Retina (tissue), 1 donor: ENCODE results near the gene B9D2.
"Not testable (repeated sequence)": the region's sequence is repeated elsewhere in the genome, so short reads cannot be mapped to it uniquely, and the experiment has no call there.

ENCODE experiments used
- DNase-seq: peaks from one replicate; pipeline ENCODE4 v3.0.0-alpha.2; 2016

The B9D2 gene

DNA sequence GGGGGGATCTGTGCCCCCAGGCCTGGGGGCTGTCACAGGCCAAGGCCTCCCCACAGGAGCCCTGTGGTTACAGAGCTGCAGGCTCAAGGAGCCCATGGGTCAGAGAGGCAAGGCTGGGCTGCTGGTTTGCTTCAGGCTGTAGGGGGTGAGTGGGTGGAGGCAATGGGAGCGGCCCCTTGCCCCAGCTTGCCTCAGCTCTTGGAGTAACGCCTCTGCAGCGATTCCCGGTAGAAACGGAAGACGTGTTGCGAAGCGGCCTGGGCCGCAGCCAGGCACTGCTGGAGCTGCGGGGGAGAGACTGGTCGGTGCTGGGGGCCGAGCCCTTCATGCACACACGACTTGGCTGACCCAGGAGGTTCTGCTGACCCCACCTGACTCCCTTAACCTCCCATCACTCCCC lies 22.5 kb upstream of the B9D2 start:
- no peak for DNase-seq

DNA sequence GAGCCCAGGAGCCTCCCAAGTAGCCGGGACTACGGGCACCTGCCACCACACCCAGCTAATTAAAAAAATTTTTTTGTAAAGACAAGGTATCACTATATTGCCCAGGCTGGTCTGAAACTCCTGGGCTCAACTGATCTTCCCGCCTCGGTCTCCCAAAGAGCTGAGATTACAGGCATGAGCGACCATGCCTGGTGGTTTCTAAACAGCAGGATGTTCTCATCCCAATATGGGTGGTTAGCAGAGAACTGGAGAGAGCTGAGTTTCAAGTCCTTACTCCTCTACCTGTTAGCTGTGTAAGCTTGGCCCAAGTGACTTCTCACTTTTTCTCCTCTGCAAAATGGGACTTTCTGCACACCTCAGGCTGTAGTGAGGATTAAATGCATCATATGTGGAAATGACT lies 20.4 kb upstream of the B9D2 start:
- DNase-seq, result no peak

DNA sequence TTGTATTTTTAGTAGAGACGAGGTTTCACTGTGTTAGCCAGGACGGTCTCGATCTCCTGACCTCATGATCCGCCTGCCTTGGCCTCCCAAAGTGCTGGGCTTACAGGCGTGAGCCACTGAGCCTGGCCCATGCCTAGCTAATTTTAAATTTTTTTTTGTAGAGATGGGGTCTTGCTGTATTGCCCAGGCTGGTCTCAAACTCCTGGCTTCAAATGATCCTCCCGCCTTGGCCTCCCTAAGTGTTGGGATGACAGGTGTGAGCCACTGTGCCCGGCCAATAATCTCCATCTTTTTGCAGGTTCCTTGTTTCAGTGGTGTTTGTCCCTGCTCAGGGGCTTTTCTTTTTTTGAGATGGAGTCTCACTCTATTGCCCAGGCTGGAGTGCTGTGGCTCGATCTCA lies 17.6 kb upstream of the B9D2 start:
- not testable (repeated sequence) for DNase-seq

DNA sequence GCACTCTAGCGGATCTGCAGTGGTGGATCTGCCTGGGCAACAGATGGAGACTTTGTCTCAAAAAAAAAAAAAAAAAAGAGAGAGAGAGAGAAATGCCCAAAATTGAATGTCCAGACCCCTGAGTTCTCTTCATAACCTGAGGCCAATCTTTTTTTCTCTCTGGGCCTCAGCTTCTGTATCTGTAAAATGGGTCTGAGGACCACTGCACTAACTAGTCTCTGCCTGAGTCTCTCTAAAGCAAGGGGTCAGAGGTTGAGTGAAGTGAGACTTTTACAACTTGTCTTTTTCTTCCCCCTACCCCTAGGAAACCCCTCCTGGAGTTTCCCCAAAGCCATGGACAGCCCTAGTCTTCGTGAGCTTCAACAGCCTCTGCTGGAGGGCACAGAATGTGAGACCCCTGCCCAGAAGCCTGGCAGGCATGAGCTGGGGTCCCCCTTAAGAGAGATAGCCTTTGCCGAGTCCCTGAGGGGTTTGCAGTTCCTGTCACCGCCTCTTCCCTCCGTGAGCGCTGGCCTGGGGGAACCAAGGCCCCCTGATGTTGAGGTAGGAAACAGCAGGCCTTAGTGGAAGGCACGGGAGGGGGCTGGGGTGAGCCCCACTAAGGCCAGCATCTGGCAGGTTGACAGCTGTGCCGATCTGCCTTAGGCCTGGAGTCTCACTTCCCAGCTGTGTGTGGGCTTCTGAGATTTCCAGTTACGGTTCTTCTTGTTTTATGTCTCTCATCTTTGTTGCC lies 14.2 kb upstream of the B9D2 start:
- DNase-seq, result peak; percentile 13

DNA sequence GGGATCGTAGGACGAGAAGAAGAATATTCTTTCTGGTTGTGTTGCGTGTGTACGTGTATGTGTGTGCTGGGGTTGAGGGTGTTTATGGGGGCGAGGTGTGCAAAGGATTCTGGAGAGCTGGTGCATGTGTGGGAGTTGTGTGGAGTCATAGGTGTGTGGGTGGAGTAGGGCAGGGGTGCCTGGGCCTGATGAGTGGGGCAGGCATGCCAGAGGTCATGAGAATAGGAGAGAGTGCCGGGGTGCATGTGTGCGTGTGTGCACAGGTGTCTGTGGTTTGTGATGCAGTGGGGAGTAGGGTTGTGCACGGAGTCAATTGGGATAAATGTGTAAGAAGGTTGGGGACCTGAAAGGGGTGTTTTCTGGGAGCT lies 13.0 kb upstream of the B9D2 start:
- no peak for DNase-seq

DNA sequence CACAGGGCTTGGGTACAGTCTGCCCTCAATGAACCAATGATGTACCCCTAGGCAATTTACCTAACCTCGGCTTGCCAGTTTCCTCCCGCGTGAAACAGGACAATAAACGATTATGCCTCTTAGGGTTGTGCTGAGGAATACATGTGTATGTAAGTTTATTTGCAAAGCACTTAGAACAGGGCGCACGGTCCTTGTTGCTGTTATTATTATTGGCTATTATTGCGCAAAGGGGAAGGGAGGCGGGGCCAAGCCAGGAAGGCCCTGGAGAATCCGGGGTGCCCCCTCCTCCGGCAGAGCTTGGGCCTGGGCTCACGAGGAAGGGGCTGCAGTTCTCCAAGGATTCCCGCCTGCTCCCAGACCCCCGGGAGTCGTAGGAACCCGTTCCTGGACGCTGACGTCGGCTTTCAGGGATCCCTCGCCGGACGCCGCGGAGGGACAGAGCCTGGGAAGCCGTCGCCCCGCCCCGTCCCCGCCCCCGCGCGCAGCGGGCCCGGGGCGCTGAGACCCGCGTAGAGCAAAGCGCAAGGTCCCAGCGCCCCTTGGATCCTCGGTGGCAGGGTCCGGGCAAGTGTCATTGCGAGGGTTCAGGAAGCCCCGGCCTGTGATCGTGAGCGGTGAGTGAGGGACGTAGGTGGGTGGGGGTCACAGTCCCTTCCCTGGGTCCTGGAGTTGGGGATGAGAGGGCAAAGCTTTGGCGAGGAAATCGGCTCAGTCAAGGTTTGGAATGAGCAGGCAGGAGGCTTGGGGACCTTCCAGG lies 12.5 kb upstream of the B9D2 start, which contains the start of gene TMEM91:
TMEM91 (plus strand) TSS at position 293 of the 757 bp plus-strand sequence. CDS start 1,777 bp downstream, outside the sequence.
- peak; percentile 82 for DNase-seq

DNA sequence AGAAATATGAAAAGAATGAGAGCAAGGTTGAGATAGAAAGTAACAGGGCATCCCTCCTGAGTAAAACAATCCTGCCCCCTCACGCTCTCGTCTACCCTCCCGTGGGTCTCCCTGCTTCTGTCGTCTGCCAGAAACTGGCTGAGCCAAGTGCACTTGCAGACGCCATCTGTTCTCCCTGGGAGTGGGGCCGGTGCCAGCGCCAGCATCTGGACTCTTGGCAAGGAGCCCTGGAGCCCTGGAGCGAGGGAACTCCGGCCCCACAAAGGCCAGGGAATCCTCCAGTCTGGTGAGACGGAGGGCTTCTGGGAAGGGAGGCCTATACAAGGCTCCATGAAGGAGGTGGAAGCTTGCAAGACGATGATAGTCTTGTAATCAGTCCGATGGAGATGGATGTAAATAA lies 10.0 kb upstream of the B9D2 start:
- peak; percentile 46 for DNase-seq

DNA sequence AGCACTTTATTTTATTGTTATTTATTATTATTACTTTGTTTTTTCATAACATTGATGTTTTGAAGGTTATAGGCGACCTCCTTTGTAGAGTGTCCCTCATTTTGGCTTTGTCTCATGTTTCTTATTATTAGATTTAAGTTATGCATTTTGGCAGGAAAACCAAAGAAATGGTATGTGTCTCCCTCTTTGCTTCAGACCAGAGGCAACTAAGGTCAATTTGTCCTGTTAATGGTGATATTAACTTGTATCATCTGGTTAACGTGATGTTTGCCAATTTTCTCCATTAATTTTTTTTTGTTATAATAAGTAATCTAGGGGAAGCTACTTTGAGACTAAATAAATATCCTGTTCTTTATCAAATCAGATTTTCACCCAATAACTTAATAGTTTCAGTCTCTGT lies 8.6 kb upstream of the B9D2 start:
- DNase-seq, result no peak

DNA sequence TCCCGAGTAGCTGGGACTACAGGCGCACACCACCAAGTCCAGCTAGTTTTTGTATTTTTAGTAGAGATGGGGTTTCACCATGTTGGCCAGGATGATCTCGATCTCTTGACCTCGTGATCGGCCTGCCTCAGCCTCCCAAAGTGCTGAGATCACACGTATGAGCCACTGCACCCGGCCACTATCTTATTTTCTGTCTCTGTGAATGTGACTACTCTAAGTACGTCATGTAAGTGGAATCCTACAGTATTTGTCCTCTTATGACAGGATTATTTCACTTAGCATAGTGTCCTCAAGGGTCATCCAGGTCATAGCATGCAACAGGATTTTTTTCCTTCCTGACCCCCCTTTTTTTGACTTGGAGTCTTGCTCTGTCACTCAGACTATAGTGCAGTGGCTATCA lies 7.6 kb upstream of the B9D2 start:
- no peak for DNase-seq

- DNase-seq, result not testable (repeated sequence)
Observed at GRCh38 chr19:41371119-41371518, 7.2 kb upstream of the B9D2 start.

DNA sequence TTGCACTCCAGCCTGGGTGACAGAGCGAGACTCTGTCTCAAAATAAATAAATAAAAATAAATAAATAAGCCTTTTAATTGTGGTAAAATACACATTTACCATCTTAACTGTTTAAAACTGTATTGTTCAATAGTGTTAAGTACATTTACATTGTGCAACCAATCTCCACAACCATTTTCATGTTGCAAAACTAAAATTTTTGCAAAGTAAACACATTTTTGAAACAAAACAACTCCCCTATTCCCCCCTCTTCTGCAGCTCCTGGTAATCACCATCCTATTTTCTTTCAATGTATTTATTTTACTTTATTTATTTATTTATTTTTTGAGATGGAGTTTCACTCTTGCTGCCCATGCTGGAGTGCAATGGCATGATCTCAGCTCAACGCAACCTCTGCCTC lies 5.8 kb upstream of the B9D2 start:
- DNase-seq, result no peak

DNA sequence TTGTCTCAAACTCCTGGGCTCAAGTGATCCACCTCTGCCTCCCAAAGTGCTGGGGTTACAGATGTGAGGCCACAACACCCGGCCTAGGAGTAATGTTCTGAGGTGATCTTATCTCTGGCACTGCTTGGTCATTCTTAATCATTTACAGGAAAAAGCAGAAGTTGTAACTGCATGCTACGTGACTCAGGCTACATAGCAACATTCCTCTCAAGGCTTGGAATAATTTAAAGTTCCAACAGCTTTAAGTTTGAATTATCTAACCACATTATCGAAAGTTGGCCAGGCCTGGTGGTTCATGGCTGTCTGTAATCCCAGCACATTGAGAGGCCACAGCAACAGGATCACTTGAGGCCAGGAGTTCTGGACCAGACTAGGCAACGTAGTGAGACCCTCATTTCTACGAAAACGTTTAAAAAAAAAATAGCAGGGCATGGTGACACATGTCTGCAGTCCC lies 3.9 kb upstream of the B9D2 start:
- no peak for DNase-seq

GRCh38 chr19:41366089-41366488 lies 2.1 kb upstream of the B9D2 start:
- no peak for DNase-seq

GRCh38 chr19:41364524-41365391 lies 809 bp upstream of the B9D2 start:
- no peak for DNase-seq

GRCh38 chr19:41363371-41363752 lies 587 bp downstream of the B9D2 start:
- DNase-seq, result no peak

- DNase-seq, result no peak
Observed at GRCh38 chr19:41362143-41362847, 1.7 kb downstream of the B9D2 start.

- no peak for DNase-seq
Observed at GRCh38 chr19:41359741-41360140, 4.2 kb downstream of the B9D2 start.

GRCh38 chr19:41357746-41358145 lies 6.2 kb downstream of the B9D2 start:
- no peak for DNase-seq

DNA sequence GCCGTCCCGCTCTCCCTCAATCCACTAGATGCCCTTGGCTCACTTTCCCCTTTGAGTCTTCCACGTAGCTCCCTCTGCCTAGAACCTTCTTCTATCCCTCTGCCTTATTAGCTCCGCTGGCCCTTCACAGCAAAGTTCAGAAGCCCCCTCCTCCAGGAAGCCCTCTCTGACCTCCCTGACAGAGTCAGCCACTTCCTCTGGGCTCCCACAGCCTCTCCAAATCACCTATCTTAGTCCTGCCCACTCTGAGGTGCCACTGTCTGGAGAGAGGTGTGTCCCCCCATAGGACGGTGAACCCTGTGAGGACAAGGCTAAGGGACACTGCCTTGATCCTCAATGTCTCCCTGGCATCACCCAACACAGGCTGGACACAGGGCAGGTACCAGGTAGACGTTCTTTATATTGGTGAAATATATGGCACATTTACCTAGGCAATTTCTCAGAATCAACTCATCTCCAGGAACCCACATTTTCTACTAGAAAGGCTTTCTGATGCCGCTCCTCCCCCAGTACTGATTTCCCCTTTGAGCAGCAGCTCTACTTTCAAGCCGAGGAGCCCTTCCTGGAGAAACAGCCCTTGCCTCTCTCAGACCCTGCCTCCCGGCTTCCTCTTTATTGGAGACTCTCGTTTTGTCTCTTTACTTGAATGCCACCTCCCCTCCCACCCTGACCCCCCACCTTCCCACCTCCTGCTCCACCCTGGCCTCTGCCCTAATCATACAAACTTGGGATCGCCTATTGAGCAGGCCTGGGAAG lies 6.8 kb downstream of the B9D2 start:
- DNase-seq, result no peak

GRCh38 chr19:41355802-41356201 lies 8.1 kb downstream of the B9D2 start:
- DNase-seq, result no peak

GRCh38 chr19:41355035-41355434 lies 8.9 kb downstream of the B9D2 start:
- DNase-seq, result no peak

DNA sequence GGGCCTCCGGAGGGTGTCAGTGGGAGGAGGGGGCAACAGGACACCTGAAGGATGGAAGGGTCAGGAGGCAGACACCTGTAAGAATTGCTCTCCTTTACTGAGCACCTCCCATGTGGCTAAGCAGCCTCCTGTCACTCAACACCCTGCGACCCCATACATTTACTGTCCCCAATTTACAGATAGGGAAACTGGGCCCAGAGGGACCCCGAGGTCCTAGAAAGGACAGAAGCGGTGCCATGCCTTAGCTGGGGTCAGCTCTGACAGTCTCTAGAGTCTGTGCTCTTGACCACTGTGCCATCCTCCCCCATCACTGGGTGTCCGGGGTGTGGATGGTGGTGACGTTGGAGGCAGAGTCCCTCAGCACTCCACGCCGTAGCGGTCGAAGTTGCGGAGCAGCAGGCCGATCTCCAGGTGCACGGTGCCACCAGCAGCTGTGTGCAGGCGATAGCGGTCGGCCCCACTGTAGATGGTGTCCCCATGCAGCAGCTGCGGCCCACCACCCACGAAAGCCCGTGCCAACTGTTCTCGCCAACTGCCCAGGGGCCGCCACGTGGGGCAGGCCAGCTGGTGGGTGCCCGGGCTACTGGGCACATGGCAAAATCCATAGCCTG lies 9.5 kb downstream of the B9D2 start:
- no peak for DNase-seq
